Measurements from ENCODE around the gene CDH4.

- TF ChIP-seq ZNF121 (CRISPR knock-in tag; IDR thresholded peaks at IDR 0.05) (no peak), CTCF (CRISPR knock-in tag; IDR thresholded peaks at IDR 0.05) (no peak), ZNF512 (CRISPR knock-in tag; IDR thresholded peaks at IDR 0.05) (no peak), POLR2AphosphoS2 (IDR thresholded peaks at IDR 0.05; ENCODE audit: low read depth, low read length) (no peak), KLF16 (CRISPR knock-in tag; IDR thresholded peaks at IDR 0.05) (no peak), AFF4 (CRISPR knock-in tag; IDR thresholded peaks at IDR 0.05) (no peak), SMC3 (IDR thresholded peaks at IDR 0.05; ENCODE audit: low read length) (no peak), ZNF225 (CRISPR knock-in tag; IDR thresholded peaks at IDR 0.05) (no peak), CBX2 (IDR thresholded peaks at IDR 0.05; ENCODE audit: low read depth, low read length) (no peak), CBX2 (CRISPR knock-in tag; IDR thresholded peaks at IDR 0.05; ENCODE audit: low read depth) (no peak), POLR2A (IDR thresholded peaks at IDR 0.05; ENCODE audit: insufficient read depth in 1 of 2, low read depth in 2 of 2, low read length in 2 of 2) (no peak), ZNF10 (CRISPR knock-in tag; IDR thresholded peaks at IDR 0.05; ENCODE audit: borderline replicate concordance, low read depth) (no peak), ZNF501 (CRISPR knock-in tag; IDR thresholded peaks at IDR 0.05) (no peak), NFYB (CRISPR knock-in tag; IDR thresholded peaks at IDR 0.05) (no peak)
Observed at GRCh38 chr20:61646986-61647385, 394.9 kb downstream of the CDH4 start.

Data from HepG2 (cell line).